Liver (tissue), 9 donors: ENCODE data around the gene C1orf50. TPM values are rescaled to one million over a fixed set of nuclear protein-coding genes. Genes with fewer than 3 reads are reported as not detected.

Source experiments
- DNase-seq: peaks from one replicate; pipeline ENCODE4 v3.0.0-alpha.2; 2017; ENCODE audit warnings: low spot score
- H3K27ac ChIP-seq, 2 donors: one replicate each; pipeline ENCODE4 v1.7.0; 2013; ENCODE audit warnings: inconsistent platforms in 2 of 2, low read length in 2 of 2, control low read depth in 1 of 2, low read depth in 1 of 2, mild to moderate bottlenecking in 1 of 2
- H3K27me3 ChIP-seq, 4 donors: one replicate each; pipeline versions ENCODE4 v1.6.1 to v1.7.0; 2013; ENCODE audit warnings: low read length in 3 of 4, inconsistent platforms in 1 of 4, mild to moderate bottlenecking in 1 of 4, moderate library complexity in 1 of 4; ENCODE audit not compliant: control insufficient read depth in 4 of 4, insufficient read depth in 4 of 4
- H3K36me3 ChIP-seq, 4 donors: one replicate each; pipeline versions ENCODE4 v1.6.1 to v1.7.0; 2013; ENCODE audit warnings: low read length in 3 of 4, mild to moderate bottlenecking in 3 of 4, low read depth in 1 of 4, moderate library complexity in 1 of 4; ENCODE audit not compliant: control insufficient read depth in 4 of 4, insufficient read depth in 3 of 4
- H3K4me1 ChIP-seq, 4 donors: one replicate each; pipeline versions ENCODE4 v1.6.1 to v1.7.0; 2013; ENCODE audit warnings: low read length in 3 of 4, mild to moderate bottlenecking in 3 of 4, moderate library complexity in 1 of 4; ENCODE audit not compliant: control insufficient read depth in 4 of 4, insufficient read depth in 4 of 4
- H3K4me3 ChIP-seq, 3 donors: one replicate each; pipeline versions ENCODE4 v1.6.1 to v1.7.0; 2013; ENCODE audit warnings: low read length in 3 of 3, control low read depth in 1 of 3, low read depth in 1 of 3, mild to moderate bottlenecking in 1 of 3
- H3K9ac ChIP-seq, 2 donors: one replicate each; pipeline ENCODE4 v1.7.0; 2013; ENCODE audit warnings: low read length in 2 of 2, mild to moderate bottlenecking in 2 of 2, moderate library complexity in 2 of 2, control low read depth in 1 of 2, low read depth in 1 of 2
- H3K9me3 ChIP-seq, 4 donors: one replicate each; pipeline versions ENCODE4 v1.6.1 to v1.7.0; 2013; ENCODE audit warnings: low read length in 3 of 4; ENCODE audit not compliant: control insufficient read depth in 4 of 4
- EGR1 ChIP-seq, 2 donors: IDR thresholded peaks; 2 replicates each; pipeline ENCODE4 v1.6.1; 2016 to 2018; ENCODE audit warnings: antibody characterized with exemption in 2 of 2, low read depth in 2 of 2
- FOXA1 ChIP-seq: IDR thresholded peaks from 2 replicates; pipeline ENCODE4 v1.6.1; 2016; ENCODE audit warnings: antibody characterized with exemption
- FOXA2 ChIP-seq: IDR thresholded peaks from 2 replicates; pipeline ENCODE4 v1.6.1; 2016; ENCODE audit warnings: antibody characterized with exemption
- GABPA ChIP-seq, 2 donors: IDR thresholded peaks in 1 of 2; conservative IDR thresholded peaks in 1 of 2; 2 replicates each; pipeline ENCODE4 v1.6.1; 2016; ENCODE audit warnings: antibody characterized with exemption in 2 of 2, mild to moderate bottlenecking in 1 of 2, moderate library complexity in 1 of 2
- HNF4A ChIP-seq, 2 donors: conservative IDR thresholded peaks; 2 replicates each; pipeline ENCODE4 v1.6.1; 2016; ENCODE audit warnings: antibody characterized with exemption in 2 of 2, mild to moderate bottlenecking in 2 of 2
- HNF4G ChIP-seq: IDR thresholded peaks from 2 replicates; pipeline ENCODE4 v1.6.1; 2016; ENCODE audit warnings: antibody characterized with exemption
- JUND ChIP-seq, 2 donors: IDR thresholded peaks; 2 replicates each; pipeline ENCODE4 v1.6.1; 2016; ENCODE audit warnings: antibody characterized with exemption in 2 of 2
- MAX ChIP-seq: IDR thresholded peaks from 2 replicates; pipeline ENCODE4 v1.6.1; 2016; ENCODE audit warnings: antibody characterized with exemption
- NR2F2 ChIP-seq: IDR thresholded peaks from 2 replicates; pipeline ENCODE4 v1.6.1; 2016; ENCODE audit warnings: antibody characterized with exemption
- RAD21 ChIP-seq, 2 donors: IDR thresholded peaks; 2 replicates each; pipeline ENCODE4 v1.6.1; 2016; ENCODE audit warnings: antibody characterized with exemption in 2 of 2, mild to moderate bottlenecking in 2 of 2
- REST ChIP-seq: IDR thresholded peaks from 2 replicates; pipeline ENCODE4 v1.6.1; 2016; ENCODE audit warnings: antibody characterized with exemption, mild to moderate bottlenecking
- RXRA ChIP-seq, 2 donors: IDR thresholded peaks; 2 replicates each; pipeline ENCODE4 v1.6.1; 2017 to 2018; ENCODE audit warnings: antibody characterized with exemption in 2 of 2, mild to moderate bottlenecking in 1 of 2
- SP1 ChIP-seq: IDR thresholded peaks from 2 replicates; pipeline ENCODE4 v1.6.1; 2018; ENCODE audit warnings: antibody characterized with exemption, mild to moderate bottlenecking
- TAF1 ChIP-seq: conservative IDR thresholded peaks from 2 replicates; pipeline ENCODE4 v1.6.1; 2016; ENCODE audit warnings: antibody characterized with exemption, mild to moderate bottlenecking
- YY1 ChIP-seq: IDR thresholded peaks from 2 replicates; pipeline ENCODE4 v1.6.1; 2016; ENCODE audit warnings: antibody characterized with exemption, mild to moderate bottlenecking
- ZBTB33 ChIP-seq: IDR thresholded peaks from 2 replicates; pipeline ENCODE4 v1.6.1; 2016; ENCODE audit warnings: antibody characterized with exemption
- WGBS: extraction: QIAGEN DNeasy Blood & Tissue Kit; methylation state at CpG from one replicate; pipeline ENCODE4 v1.1.7; 2013; 5-methylcytosine and 5-hydroxymethylcytosine counted together
- polyA plus RNA-seq, 2 donors: library from polyadenylated mRNA; stranded (reverse) in 1 of 2; unstranded in 1 of 2; fragments of 200-250 nt in 1 of 2; fragments of >200 nt in 1 of 2; fragmentation: Nextera tagmentation in 1 of 2; extraction: Ambion mirVana in 1 of 2; gene quantifications; one replicate each; pipeline versions ENCODE4 v1.2.1 to v1.2.3, GENCODE V29; 2013 to 2015
- total RNA-seq, 2 donors: library from RNA; depleted of rRNA; stranded (reverse); fragments of >200 nt; gene quantifications; one replicate each; pipeline ENCODE4 v1.2.3, GENCODE V29; 2014
- TF ChIP-seq, protein P1 (sequence below): fragments of 150-350 bp; IDR thresholded peaks from 2 replicates; pipeline ENCODE4 v1.5.1; 2017; ENCODE audit warnings: improper control_type of control experiment, low read depth, low read length; ENCODE audit not compliant: missing input control
- TF ChIP-seq, protein P2 (sequence below): IDR thresholded peaks from 2 replicates; pipeline ENCODE4 v1.6.1; 2016; ENCODE audit warnings: antibody characterized with exemption
- donor health status: healthy.
- donor health status: healthy.
- donor health status: healthy.
- donor health status: healthy.
- donor health status: healthy.

Gene C1orf50
- total and polyA plus RNA-seq, 4 donors, result 2.6 to 5.8 (median 3.5) TPM

GRCh38 chr1:42735477-42736105, 31.5 kb upstream of the C1orf50 start:
- Histone ChIP-seq H3K9ac (no peak overlapping the region), H3K27me3 (no peaks in the 10 kb centered on the region), H3K36me3 (no peaks in the 10 kb centered on the region), H3K27ac (no peak overlapping the region), H3K9me3 (no peaks in the 10 kb centered on the region), H3K4me3 (no peak overlapping the region), H3K4me1 (peaks cover 2 to 6% (median 4%) of the 10 kb centered on the region in 4 donors)
- no peak for TF ChIP-seq JUND (IDR thresholded peaks at IDR 0.05)
- no peak for TF ChIP-seq SP1
- TF ChIP-seq RAD21 (IDR thresholded peaks at IDR 0.05), result no peak
- TF ChIP-seq HNF4G, result no peak
- no peak for TF ChIP-seq YY1
- TF ChIP-seq MAX, result no peak
- TF ChIP-seq GABPA (IDR thresholded peaks at IDR 0.05 in 1 of 2, conservative IDR thresholded peaks at IDR 0.05 in 1 of 2), result no peak
- TF ChIP-seq HNF4A (conservative IDR thresholded peaks at IDR 0.05), result no peak
- TF ChIP-seq EGR1 (IDR thresholded peaks at IDR 0.05; ENCODE audit: low read depth in 2 of 2), result no peak
- TF ChIP-seq FOXA2, result no peak
- no peak for TF ChIP-seq RXRA (IDR thresholded peaks at IDR 0.05)
- no peak for TF ChIP-seq TAF1
- TF ChIP-seq, protein P1, sequence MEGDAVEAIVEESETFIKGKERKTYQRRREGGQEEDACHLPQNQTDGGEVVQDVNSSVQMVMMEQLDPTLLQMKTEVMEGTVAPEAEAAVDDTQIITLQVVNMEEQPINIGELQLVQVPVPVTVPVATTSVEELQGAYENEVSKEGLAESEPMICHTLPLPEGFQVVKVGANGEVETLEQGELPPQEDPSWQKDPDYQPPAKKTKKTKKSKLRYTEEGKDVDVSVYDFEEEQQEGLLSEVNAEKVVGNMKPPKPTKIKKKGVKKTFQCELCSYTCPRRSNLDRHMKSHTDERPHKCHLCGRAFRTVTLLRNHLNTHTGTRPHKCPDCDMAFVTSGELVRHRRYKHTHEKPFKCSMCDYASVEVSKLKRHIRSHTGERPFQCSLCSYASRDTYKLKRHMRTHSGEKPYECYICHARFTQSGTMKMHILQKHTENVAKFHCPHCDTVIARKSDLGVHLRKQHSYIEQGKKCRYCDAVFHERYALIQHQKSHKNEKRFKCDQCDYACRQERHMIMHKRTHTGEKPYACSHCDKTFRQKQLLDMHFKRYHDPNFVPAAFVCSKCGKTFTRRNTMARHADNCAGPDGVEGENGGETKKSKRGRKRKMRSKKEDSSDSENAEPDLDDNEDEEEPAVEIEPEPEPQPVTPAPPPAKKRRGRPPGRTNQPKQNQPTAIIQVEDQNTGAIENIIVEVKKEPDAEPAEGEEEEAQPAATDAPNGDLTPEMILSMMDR, result no peak
- TF ChIP-seq NR2F2, result no peak
- TF ChIP-seq, protein P2, sequence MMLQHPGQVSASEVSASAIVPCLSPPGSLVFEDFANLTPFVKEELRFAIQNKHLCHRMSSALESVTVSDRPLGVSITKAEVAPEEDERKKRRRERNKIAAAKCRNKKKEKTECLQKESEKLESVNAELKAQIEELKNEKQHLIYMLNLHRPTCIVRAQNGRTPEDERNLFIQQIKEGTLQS, result no peak
- TF ChIP-seq FOXA1, result no peak
- no peak for TF ChIP-seq REST
- TF ChIP-seq ZBTB33, result no peak
- no peak for DNase-seq
- WGBS, result 87% methylated on average over 14 of the region's 14 CpGs
